Dedifferentiated amniotic fluid mesenchymal stem cell (primary cell): Measurements from ENCODE around the gene PSORS1C2.
"Not testable (repeated sequence)": the region's sequence is repeated elsewhere in the genome, so short reads cannot be mapped to it uniquely, and the experiment has no call there.

Source experiments
- DNase-seq: peaks from one replicate; pipeline ENCODE4 v3.0.0-alpha.2; 2016; ENCODE audit errors: extremely low spot score

PSORS1C2 gene

DNA sequence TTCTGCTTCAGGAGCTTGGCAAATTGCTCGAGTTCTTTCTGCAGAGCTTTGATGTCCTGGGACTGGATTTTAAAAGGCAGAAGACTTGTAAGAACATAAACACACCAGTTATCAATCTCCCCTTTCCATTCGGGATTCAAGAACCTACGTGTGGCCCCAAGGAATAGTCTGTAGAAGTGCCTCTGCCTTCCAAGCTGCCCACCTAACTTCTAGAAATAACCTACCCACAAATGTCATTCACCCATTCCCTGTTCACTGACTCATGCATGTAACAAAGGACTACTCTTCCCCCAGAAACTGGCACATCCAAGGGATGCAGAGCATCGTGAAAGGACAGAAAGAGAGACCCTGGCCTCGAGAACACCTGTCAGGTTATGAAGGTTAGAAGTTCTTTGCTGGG lies 27.1 kb upstream of the PSORS1C2 start:
- no peak for DNase-seq

DNA sequence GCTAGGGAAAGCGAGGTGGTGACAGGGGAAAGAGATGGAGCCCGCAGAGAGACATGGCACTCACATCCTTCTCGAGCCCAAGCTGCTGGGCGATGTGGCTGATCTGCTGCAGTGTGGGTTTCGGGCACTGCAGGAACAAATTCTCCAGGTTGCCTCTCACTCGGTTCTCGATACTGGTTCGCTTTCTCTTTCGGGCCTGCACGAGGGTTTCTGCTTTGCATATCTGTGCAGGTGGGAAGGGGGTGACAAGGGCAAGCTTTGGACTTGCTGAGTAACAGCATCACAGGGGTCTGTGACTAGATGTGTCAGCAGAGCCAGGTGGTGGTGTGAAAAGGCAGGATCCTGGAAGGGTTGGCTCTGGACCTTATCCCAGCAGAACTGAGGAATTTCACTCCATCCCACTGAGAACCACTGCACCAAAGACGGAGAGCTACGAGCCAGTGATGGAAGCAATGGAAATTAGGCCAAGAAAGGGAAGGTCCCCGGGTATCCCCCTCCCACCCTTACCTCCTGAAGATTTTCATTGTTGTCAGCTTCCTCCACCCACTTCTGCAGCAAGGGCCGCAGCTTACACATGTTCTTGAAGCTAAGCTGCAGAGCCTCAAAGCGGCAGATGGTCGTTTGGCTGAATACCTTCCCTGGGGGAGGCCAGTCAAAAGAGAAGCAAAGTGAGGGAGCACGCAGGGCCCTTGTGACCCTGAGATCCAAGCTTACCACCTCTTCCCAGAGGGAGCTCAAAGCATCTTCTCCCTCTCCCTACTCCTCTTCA lies 26.4 kb upstream of the PSORS1C2 start:
- not testable (repeated sequence) for DNase-seq

- not testable (repeated sequence) for DNase-seq
Observed at GRCh38 chr6:31164475-31165063, 25.7 kb upstream of the PSORS1C2 start.

GRCh38 chr6:31163922-31164321 lies 25.1 kb upstream of the PSORS1C2 start:
- no peak for DNase-seq

- DNase-seq, result no peak
Observed at GRCh38 chr6:31162463-31163165, 23.7 kb upstream of the PSORS1C2 start.

DNA sequence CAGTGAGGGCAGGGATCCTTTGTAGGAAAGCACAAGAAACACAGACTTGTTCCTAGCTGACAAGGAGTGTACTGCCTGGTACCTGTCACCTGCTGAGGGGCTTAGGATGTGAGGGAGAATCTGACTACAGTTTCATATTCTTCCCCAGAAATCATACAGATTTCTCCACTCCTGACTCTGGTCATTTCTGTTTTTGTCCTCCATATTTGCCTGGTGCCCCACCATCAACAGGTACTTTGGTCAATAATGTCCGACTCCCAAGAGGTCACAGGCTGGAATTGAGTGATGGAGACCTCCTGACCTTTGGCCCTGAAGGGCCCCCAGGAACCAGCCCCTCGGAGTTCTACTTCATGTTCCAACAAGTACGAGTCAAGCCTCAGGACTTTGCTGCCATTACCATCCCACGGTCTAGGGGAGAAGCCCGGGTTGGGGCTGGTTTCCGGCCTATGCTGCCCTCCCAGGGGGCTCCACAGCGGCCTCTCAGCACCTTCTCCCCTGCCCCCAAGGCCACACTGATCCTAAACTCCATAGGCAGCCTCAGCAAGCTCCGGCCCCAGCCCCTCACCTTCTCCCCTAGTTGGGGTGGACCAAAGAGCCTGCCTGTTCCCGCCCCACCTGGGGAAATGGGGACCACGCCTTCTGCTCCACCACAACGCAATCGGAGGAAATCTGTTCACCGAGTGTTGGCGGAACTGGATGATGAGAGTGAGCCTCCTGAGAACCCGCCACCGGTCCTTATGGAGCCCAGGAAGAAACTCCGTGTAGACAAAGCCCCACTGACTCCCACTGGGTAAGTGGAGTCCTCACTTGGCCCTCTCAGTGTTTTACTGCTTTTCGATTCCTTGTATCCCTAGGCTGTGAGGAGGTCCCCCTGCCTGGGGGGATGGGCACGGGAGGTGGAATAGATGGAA lies 22.6 kb upstream of the PSORS1C2 start:
- DNase-seq, result no peak

DNA sequence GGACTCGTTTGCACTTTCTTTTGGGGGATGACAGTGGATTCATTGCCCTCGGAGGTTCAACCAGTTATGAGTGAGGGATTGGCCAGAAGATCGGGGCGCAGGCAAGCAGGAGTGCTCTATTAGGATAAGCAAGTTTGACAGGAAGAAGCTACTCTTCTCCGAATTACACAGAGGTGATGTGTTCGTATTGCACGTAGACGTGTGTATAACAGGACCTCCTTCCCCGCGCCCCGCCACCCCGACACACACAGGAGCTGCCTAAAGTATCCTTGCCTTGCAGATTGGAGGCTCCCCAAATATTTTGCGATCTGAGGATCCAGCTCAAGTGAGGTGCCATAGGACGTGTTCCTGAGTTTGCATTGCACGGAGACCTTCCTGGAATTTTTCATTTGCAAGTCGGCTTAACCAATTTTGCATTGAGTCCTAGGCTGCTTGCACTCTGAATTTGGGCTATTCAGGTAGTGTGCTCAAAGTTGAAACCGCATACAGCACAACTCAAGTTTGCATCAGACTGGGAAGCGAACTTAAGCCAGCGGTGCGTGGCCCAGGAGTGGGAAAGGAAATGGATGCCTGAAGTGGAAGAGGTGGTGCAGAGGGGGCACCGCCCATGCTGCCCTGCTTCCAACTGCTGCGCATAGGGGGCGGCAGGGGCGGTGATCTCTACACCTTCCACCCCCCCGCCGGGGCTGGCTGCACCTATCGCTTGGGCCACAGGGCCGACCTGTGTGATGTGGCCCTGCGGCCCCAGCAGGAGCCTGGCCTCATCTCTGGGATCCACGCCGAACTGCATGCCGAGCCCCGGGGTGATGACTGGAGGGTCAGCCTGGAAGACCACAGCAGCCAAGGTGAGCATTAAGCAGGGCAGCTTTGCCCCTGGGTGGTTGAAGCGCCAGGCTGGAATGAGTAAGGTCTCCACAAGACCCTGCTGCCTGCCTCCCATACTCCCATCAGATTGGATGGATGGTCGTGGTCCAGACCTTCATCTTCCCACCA lies 20.3 kb upstream of the PSORS1C2 start:
- no peak for DNase-seq

DNA sequence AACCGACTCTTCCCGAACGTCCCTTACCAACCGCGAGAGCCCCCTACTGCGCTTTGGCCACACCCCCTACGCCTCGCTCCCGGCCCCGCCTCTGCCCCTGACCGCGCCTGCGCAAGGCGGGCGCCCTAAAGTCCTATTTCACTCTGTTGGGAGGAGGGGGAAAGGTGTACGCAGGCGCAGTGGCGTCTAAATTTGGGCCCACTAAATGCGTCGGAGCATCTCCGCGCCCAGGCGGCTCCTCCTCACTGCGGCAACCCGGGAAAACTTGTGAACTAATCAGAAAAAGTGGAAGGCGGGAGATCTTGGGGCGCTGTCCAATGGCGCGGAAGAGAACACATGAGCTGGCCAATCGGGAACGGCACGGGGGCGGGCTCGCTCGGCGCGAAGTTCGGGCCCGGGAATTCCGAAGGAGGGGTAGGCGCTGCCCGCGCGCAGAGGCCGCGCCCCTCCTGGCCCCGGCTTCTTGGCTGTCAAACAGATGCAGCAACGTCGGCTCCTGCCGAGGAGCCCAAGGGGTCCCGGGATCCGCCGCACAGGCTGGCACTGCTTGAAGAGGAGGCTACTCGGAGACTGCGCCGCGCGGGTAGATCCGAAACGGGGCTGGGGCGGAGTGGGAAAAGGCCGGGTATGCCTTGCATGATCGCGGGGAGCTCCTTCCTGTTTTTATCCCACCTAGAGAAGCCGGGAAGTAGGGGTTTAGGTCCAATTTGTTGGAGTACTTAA lies 19.4 kb upstream of the PSORS1C2 start, which contains the start of gene TCF19:
TSS of gene TCF19 (plus strand) at position 450 of the 723 bp plus-strand sequence. CDS start 881 bp downstream, outside the sequence.
- DNase-seq, result peak; percentile 100

GRCh38 chr6:31157513-31158139 lies 18.8 kb upstream of the PSORS1C2 start, which contains the start of gene CCHCR1:
CCHCR1 (minus strand) TSS chr6:31157802; CDS start chr6:31157600, 202 bp downstream.
- no peak for DNase-seq

DNA sequence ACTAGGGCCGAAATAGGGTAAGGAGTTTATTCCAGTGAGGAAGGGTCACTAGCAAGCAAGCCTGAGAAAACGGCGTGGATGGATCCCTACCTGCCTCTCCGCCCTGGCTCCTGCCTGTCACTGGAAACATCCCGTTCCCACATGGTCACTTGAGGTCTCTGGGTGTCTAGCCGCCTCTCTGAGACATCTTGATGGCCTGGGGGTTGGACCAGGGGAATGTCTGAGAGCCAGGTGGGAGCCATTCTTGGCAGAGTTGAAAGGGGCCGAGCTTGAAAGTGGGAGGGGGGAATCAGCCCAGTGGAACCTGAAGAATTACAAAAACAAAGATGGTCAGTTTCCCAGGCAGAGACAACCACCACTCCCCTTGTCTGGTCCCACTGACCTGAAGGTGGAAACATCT lies 17.8 kb upstream of the PSORS1C2 start:
- no peak for DNase-seq

DNA sequence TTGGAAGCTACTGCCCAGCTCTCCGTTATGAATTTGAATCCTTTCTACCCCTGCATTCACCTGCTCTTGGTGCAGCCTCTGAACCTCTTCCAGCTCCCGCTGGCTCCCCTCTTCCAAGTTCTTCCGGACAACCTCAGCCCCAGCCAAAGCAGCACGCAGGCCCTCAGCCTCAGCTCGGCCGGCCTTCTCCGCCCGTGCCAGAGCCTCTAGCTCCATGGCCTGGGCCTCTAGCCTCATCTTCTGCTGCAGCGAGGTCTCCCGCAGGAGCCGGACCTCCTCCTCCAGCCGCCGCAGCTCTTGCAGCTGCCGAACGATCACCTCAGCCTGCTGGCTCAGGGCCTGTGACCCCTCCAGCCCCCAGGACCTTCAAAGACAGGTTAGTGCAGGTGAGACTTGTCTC lies 15.6 kb upstream of the PSORS1C2 start:
- DNase-seq, result no peak

GRCh38 chr6:31152781-31153180 lies 13.9 kb upstream of the PSORS1C2 start:
- DNase-seq, result no peak

DNA sequence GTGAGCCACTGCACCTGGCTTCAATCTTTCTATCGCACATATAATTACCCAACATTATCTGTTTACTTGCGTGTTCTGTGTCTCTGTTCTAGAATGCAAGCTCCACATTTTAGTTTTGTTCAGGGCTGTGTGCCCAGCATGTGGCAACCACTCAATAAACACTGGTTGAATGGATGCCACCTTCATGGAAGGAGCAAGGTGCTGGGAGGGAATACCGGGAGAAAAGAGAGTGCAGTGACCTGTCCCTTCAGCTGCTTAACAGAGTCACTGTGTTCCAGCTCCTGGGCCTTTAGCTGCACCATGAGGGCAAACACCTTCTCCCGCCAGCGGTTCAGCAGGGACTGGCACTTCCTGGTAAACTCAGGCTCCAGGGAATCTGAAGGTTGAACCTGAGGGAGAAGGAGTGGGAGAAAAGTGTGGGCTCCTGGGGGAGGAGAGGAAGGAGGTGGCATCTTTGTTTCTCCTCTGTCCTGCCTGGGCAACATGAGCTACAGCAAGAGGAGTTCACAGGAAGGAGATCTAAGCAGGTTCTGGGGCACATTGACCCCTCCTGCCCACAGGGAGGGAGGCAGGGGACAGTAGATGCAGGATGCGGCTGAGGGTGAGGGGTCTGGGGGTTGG lies 11.1 kb upstream of the PSORS1C2 start:
- no peak for DNase-seq

GRCh38 chr6:31145386-31145785 lies 6.5 kb upstream of the PSORS1C2 start:
- no peak for DNase-seq

- no peak for DNase-seq
Observed at GRCh38 chr6:31144970-31145340, 6.1 kb upstream of the PSORS1C2 start.

- no peak for DNase-seq
Observed at GRCh38 chr6:31144296-31144969, 5.6 kb upstream of the PSORS1C2 start.

- DNase-seq, result peak; percentile 22
Observed at GRCh38 chr6:31143148-31143547, 4.3 kb upstream of the PSORS1C2 start.

- DNase-seq, result no peak
Observed at GRCh38 chr6:31142361-31142761, 3.5 kb upstream of the PSORS1C2 start.
